Activated CD4-positive, alpha-beta T cell treated with anti-CD3 and anti-CD28 coated beads for 36 hours (primary cell): ENCODE results near the gene MYLK4. TPM values are rescaled to one million over a fixed set of nuclear protein-coding genes. Genes with fewer than 3 reads are reported as not detected.

Source experiments
- ATAC-seq: fragments of 200-7000 bp; cut with Tn5 transposase; one replicate; pipeline ENCODE4 v1.10.0; 2021; ENCODE audit warnings: mild to moderate bottlenecking, moderate library complexity
- CTCF ChIA-PET: fragments of 350-600 bp; sonication (Branson Sonifier 250); formaldehyde crosslinking; loops from one replicate; lab custom pipeline; 2021; ENCODE audit warnings: antibody characterized with exemption; lab: Charles Lee
- POLR2A ChIA-PET: fragments of 350-600 bp; sonication (Branson Sonifier 250); formaldehyde crosslinking; loops from one replicate; lab custom pipeline; 2021; ENCODE audit warnings: antibody characterized with exemption, inconsistent platforms; lab: Charles Lee
- DNase-seq: peaks from one replicate; pipeline ENCODE4 v3.0.0-alpha.2; 2020
- H3K27ac Mint-ChIP-seq: one replicate; pipeline ENCODE4 v1.8.0; 2021; ENCODE audit warnings: mixed read lengths
- H3K27me3 Mint-ChIP-seq: one replicate; pipeline ENCODE4 v1.8.0; 2021; ENCODE audit warnings: mixed read lengths
- H3K36me3 Mint-ChIP-seq: one replicate; pipeline ENCODE4 v1.8.0; 2021; ENCODE audit warnings: low read depth, mixed read lengths
- H3K4me1 Mint-ChIP-seq: one replicate; pipeline ENCODE4 v1.8.0; 2021; ENCODE audit warnings: mixed read lengths
- H3K4me3 Mint-ChIP-seq: one replicate; pipeline ENCODE4 v1.8.0; 2021; ENCODE audit warnings: mild to moderate bottlenecking, moderate library complexity, mixed read lengths
- H3K9me3 Mint-ChIP-seq: one replicate; pipeline ENCODE4 v1.8.0; 2021; ENCODE audit warnings: low read depth, mixed read lengths
- intact Hi-C, 2 experiments: fragments of 100-400 bp; cut with DNase I in 1 of 2; cut with micrococcal nuclease in 1 of 2; formaldehyde crosslinking; loops; one replicate each; pipeline versions ENCODE4 v1.14.2 to v1.15.1; 2022 to 2024; cut with DNase I, micrococcal nuclease
- total RNA-seq, 2 experiments: library from RNA; stranded (reverse); gene quantifications; one replicate each; pipeline ENCODE4 v1.2.3, GENCODE V29; 2021

Gene MYLK4
- total RNA-seq, 2 experiments from 2014 or later = 0.12 to 0.16 TPM

GRCh38 chr6:2663123-2663522 lies 87.6 kb downstream of the MYLK4 start:
- intact Hi-C loops = no loop called here
- ChIA-PET POLR2A (no interaction called here), CTCF (no interaction called here)
- Mint-ChIP-seq H3K9me3 (peaks cover 5% of the 10 kb centered on the region), H3K4me1 (peaks cover 12% of the 10 kb centered on the region), H3K27ac (peak overlapping the region; percentile 29), H3K36me3 (no peaks in the 10 kb centered on the region), H3K27me3 (peaks cover 3% of the 10 kb centered on the region), H3K4me3 (no peak overlapping the region)
- ATAC-seq (peak; percentile 70), DNase-seq (peak; percentile 32)

- Mint-ChIP-seq H3K4me1 (peaks cover 12% of the 10 kb centered on the region), H3K27ac (no peak overlapping the region)
- no peak for ATAC-seq
Observed at GRCh38 chr6:2661651-2662050, 89.1 kb downstream of the MYLK4 start.

DNA sequence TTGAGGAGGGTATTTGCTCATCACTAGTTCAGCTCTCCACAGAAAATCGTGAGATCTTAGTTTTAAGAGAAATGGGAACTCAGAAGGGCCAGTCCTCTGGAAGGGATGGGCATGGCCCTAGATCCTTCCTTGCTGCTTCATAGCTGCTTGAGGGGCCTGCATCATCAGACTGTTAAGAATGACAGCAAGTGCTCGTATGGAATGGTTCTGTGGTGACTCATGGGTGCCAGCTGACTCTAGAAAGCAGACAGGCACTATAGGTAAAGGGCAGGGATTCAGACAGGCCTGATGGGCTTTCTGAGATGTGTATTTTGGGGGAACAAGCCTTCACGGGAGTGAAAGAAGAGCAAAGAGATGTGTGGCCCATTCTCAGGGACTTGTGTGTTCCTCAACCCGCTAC lies 90.8 kb downstream of the MYLK4 start:
- Mint-ChIP-seq H3K36me3 (no peaks in the 10 kb centered on the region), H3K4me3 (no peak overlapping the region), H3K4me1 (peaks cover 12% of the 10 kb centered on the region), H3K9me3 (peaks cover 5% of the 10 kb centered on the region), H3K27ac (no peak overlapping the region), H3K27me3 (no peaks in the 10 kb centered on the region)
- ChIA-PET CTCF (interaction anchor here (1.4 kb wide), 1 partner anchor 79 kb away, joined by 3 read pairs; no protein-coding TSS in a partner anchor), POLR2A (no interaction called here)
- ATAC-seq = peak; percentile 23
- DNase-seq = no peak
- intact Hi-C loops = no loop called here

More at GRCh38 chr6:2661651-2662050, 89.1 kb downstream of the MYLK4 start:
- DNase-seq = no peak
- intact Hi-C loops = no loop called here
- peaks cover 5% of the 10 kb centered on the region for H3K9me3 Mint-ChIP-seq
- peaks cover 3% of the 10 kb centered on the region for H3K27me3 Mint-ChIP-seq
- POLR2A ChIA-PET = no interaction called here
- H3K4me3 Mint-ChIP-seq = no peak overlapping the region
- CTCF ChIA-PET = interaction anchor here (1.2 kb wide), 1 partner anchor 16 kb away, joined by 3 read pairs; no protein-coding TSS in a partner anchor
- H3K36me3 Mint-ChIP-seq = no peaks in the 10 kb centered on the region

- ChIA-PET CTCF (no interaction called here), POLR2A (no interaction called here)
- no peaks in the 10 kb centered on the region for H3K27me3 Mint-ChIP-seq
Observed at GRCh38 chr6:2659381-2659780, 91.3 kb downstream of the MYLK4 start.

GRCh38 chr6:2658788-2659187 lies 91.9 kb downstream of the MYLK4 start:
- ChIA-PET CTCF (no interaction called here), POLR2A (no interaction called here)
- ATAC-seq (peak; percentile 49), DNase-seq (peak; percentile 17)
- Mint-ChIP-seq H3K4me1 (peaks cover 12% of the 10 kb centered on the region), H3K36me3 (no peaks in the 10 kb centered on the region), H3K27ac (no peak overlapping the region), H3K9me3 (peaks cover 6% of the 10 kb centered on the region), H3K4me3 (no peak overlapping the region), H3K27me3 (no peaks in the 10 kb centered on the region)
- intact Hi-C loops = no loop called here

More at GRCh38 chr6:2659381-2659780, 91.3 kb downstream of the MYLK4 start:
- no peak for DNase-seq
- H3K36me3 Mint-ChIP-seq = no peaks in the 10 kb centered on the region
- no peak overlapping the region for H3K27ac Mint-ChIP-seq
- no peak overlapping the region for H3K4me3 Mint-ChIP-seq
- intact Hi-C loops = no loop called here
- H3K9me3 Mint-ChIP-seq = peaks cover 5% of the 10 kb centered on the region
- no peak for ATAC-seq
- H3K4me1 Mint-ChIP-seq = peaks cover 12% of the 10 kb centered on the region

DNA sequence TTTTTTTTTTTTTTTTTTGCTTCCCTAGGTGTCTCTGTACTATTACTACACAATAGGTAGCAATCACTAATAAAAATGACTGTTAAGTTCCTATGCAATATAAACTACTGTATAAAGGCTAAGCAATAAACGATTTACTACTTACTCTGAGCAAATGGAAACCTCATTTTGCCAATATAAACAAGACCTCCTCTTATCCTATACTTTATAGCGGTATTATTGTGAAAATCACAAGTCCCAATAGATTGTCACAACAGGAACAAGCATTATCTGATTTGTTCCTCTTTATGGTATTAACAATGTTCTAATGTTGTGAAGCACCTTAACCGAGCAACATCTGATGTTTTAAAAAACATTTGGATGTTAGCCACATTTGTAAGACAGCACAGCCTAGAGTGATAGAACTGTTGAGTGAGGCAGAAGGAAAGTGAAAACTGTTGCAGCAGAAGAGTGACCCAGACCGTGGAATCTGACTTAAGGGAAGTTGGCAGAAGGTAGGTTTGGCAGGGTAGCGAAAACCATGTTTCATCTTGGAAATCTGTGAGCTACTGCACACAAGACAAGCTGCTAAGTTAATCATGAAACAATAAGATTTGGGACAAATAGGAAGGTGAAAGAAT lies 94.2 kb downstream of the MYLK4 start:
- H3K4me3 Mint-ChIP-seq = no peak overlapping the region
- DNase-seq (no peak), ATAC-seq (no peak)
- intact Hi-C loops = no loop called here
- ChIA-PET CTCF (no interaction called here), POLR2A (interaction anchor here (0.6 kb wide), 1 partner anchor 262 kb away, joined by 4 read pairs; no protein-coding TSS in a partner anchor)
- H3K27me3 Mint-ChIP-seq = peaks cover 10% of the 10 kb centered on the region
- H3K4me1 Mint-ChIP-seq = peaks cover 7% of the 10 kb centered on the region
- no peaks in the 10 kb centered on the region for H3K36me3 Mint-ChIP-seq
- H3K9me3 Mint-ChIP-seq = peaks cover 7% of the 10 kb centered on the region
- no peak overlapping the region for H3K27ac Mint-ChIP-seq

DNA sequence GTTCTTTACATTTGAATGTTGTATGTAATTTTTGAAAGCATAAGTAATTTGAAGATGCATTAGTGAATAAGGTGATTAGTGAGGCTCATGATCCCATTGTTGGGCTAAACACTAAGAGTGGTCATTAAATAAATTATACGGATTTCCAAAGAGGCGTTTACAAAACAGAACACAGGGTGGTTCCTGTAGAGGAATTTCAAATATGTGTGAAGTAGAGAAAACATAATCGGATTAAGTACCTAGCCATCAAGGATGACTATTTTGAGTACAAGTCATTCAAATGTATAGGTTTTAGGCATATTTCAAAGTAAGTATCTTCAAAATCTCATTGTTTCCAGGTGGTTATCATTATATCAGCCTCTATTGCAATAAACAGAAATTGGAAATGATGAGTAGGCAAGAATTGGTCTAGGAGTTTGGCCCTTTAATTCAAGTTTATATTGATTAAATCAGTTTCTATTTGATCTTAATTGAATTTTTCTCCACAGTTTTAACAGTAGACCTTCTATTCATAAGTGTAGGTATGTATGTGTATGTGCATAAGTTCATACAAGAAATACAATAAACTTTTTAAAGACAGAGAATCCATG lies 94.8 kb downstream of the MYLK4 start:
- no peak overlapping the region for H3K27ac Mint-ChIP-seq
- DNase-seq (no peak), ATAC-seq (no peak)
- H3K4me1 Mint-ChIP-seq = peaks cover 7% of the 10 kb centered on the region
- H3K36me3 Mint-ChIP-seq = no peaks in the 10 kb centered on the region
- ChIA-PET POLR2A (no interaction called here), CTCF (no interaction called here)
- H3K4me3 Mint-ChIP-seq = no peak overlapping the region
- intact Hi-C loops = no loop called here
- H3K27me3 Mint-ChIP-seq = peaks cover 10% of the 10 kb centered on the region
- peaks cover 7% of the 10 kb centered on the region for H3K9me3 Mint-ChIP-seq

- no peak overlapping the region for H3K4me3 Mint-ChIP-seq
- POLR2A ChIA-PET = no interaction called here
- no peaks in the 10 kb centered on the region for H3K36me3 Mint-ChIP-seq
- DNase-seq (no peak), ATAC-seq (no peak)
- intact Hi-C loops = no loop called here
- peaks cover 12% of the 10 kb centered on the region for H3K27me3 Mint-ChIP-seq
- CTCF ChIA-PET = interaction anchor here (0.7 kb wide), 1 partner anchor 16 kb away, joined by 3 read pairs; no protein-coding TSS in a partner anchor
- H3K9me3 Mint-ChIP-seq = peaks cover 7% of the 10 kb centered on the region
- no peak overlapping the region for H3K27ac Mint-ChIP-seq
- H3K4me1 Mint-ChIP-seq = peaks cover under 1% of the 10 kb centered on the region
Observed at GRCh38 chr6:2653369-2654032, 97.2 kb downstream of the MYLK4 start.

DNA sequence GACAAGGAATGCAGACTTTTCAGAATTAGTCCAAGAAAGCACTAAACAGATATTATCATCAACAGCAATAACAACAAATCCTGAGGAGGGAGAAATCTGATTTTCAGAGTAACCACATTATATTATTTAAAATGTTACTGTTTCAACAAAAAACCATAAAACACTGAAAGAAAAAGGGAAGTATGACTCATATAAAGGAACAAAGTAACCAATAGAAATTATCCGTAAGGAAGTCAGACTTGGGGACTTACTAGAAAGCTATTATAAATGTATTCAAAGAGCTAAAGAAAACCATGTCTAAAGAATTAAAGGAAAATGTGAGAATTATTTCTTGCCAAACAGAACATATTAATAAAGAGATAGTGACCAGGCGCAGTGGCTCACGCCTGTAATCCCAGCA lies 98.1 kb downstream of the MYLK4 start:
- intact Hi-C loops = no loop called here
- peaks cover 7% of the 10 kb centered on the region for H3K9me3 Mint-ChIP-seq
- DNase-seq (no peak), ATAC-seq (no peak)
- POLR2A ChIA-PET = no interaction called here
- CTCF ChIA-PET = no interaction called here
- H3K27ac Mint-ChIP-seq = no peak overlapping the region
- no peak overlapping the region for H3K4me3 Mint-ChIP-seq
- peaks cover 13% of the 10 kb centered on the region for H3K27me3 Mint-ChIP-seq
- no peaks in the 10 kb centered on the region for H3K4me1 Mint-ChIP-seq
- H3K36me3 Mint-ChIP-seq = no peaks in the 10 kb centered on the region

- H3K27ac Mint-ChIP-seq = no peak overlapping the region
- no peak for DNase-seq
Observed at GRCh38 chr6:2651961-2652360, 98.8 kb downstream of the MYLK4 start.

GRCh38 chr6:2651536-2651935 lies 99.2 kb downstream of the MYLK4 start:
- Mint-ChIP-seq H3K9me3 (peaks cover 7% of the 10 kb centered on the region), H3K36me3 (no peaks in the 10 kb centered on the region), H3K4me1 (no peaks in the 10 kb centered on the region), H3K27me3 (peaks cover 16% of the 10 kb centered on the region), H3K27ac (no peak overlapping the region), H3K4me3 (no peak overlapping the region)
- ChIA-PET POLR2A (no interaction called here), CTCF (interaction anchor here (0.6 to 0.7 kb wide), 2 partner anchors 16 to 27 kb away, joined by 3 to 5 read pairs; no protein-coding TSS in a partner anchor)
- DNase-seq (no peak), ATAC-seq (no peak)
- intact Hi-C loops = no loop called here

More at GRCh38 chr6:2651961-2652360, 98.8 kb downstream of the MYLK4 start:
- ChIA-PET POLR2A (no interaction called here), CTCF (interaction anchor here (0.6 to 0.7 kb wide), 2 partner anchors 16 to 26 kb away, joined by 3 to 5 read pairs; no protein-coding TSS in a partner anchor)
- peaks cover 14% of the 10 kb centered on the region for H3K27me3 Mint-ChIP-seq
- no peak for ATAC-seq
- intact Hi-C loops = no loop called here
- H3K4me1 Mint-ChIP-seq = no peaks in the 10 kb centered on the region
- H3K36me3 Mint-ChIP-seq = no peaks in the 10 kb centered on the region
- H3K9me3 Mint-ChIP-seq = peaks cover 7% of the 10 kb centered on the region
- no peak overlapping the region for H3K4me3 Mint-ChIP-seq
